Liver (tissue), 9 donors: ENCODE measurements around the gene TBX21. TPM values are rescaled to one million over a fixed set of nuclear protein-coding genes. Genes with fewer than 3 reads are reported as not detected.

Experiments
- DNase-seq: peaks from one replicate; pipeline ENCODE4 v3.0.0-alpha.2; 2017; ENCODE audit warnings: low spot score
- H3K27ac ChIP-seq, 2 donors: one replicate each; pipeline ENCODE4 v1.7.0; 2013; ENCODE audit warnings: inconsistent platforms in 2 of 2, low read length in 2 of 2, control low read depth in 1 of 2, low read depth in 1 of 2, mild to moderate bottlenecking in 1 of 2
- H3K27me3 ChIP-seq, 4 donors: one replicate each; pipeline versions ENCODE4 v1.6.1 to v1.7.0; 2013; ENCODE audit warnings: low read length in 3 of 4, inconsistent platforms in 1 of 4, mild to moderate bottlenecking in 1 of 4, moderate library complexity in 1 of 4; ENCODE audit not compliant: control insufficient read depth in 4 of 4, insufficient read depth in 4 of 4
- H3K36me3 ChIP-seq, 4 donors: one replicate each; pipeline versions ENCODE4 v1.6.1 to v1.7.0; 2013; ENCODE audit warnings: low read length in 3 of 4, mild to moderate bottlenecking in 3 of 4, low read depth in 1 of 4, moderate library complexity in 1 of 4; ENCODE audit not compliant: control insufficient read depth in 4 of 4, insufficient read depth in 3 of 4
- H3K4me1 ChIP-seq, 4 donors: one replicate each; pipeline versions ENCODE4 v1.6.1 to v1.7.0; 2013; ENCODE audit warnings: low read length in 3 of 4, mild to moderate bottlenecking in 3 of 4, moderate library complexity in 1 of 4; ENCODE audit not compliant: control insufficient read depth in 4 of 4, insufficient read depth in 4 of 4
- H3K4me3 ChIP-seq, 3 donors: one replicate each; pipeline versions ENCODE4 v1.6.1 to v1.7.0; 2013; ENCODE audit warnings: low read length in 3 of 3, control low read depth in 1 of 3, low read depth in 1 of 3, mild to moderate bottlenecking in 1 of 3
- H3K9ac ChIP-seq, 2 donors: one replicate each; pipeline ENCODE4 v1.7.0; 2013; ENCODE audit warnings: low read length in 2 of 2, mild to moderate bottlenecking in 2 of 2, moderate library complexity in 2 of 2, control low read depth in 1 of 2, low read depth in 1 of 2
- H3K9me3 ChIP-seq, 4 donors: one replicate each; pipeline versions ENCODE4 v1.6.1 to v1.7.0; 2013; ENCODE audit warnings: low read length in 3 of 4; ENCODE audit not compliant: control insufficient read depth in 4 of 4
- ATF3 ChIP-seq: IDR thresholded peaks from 2 replicates; pipeline ENCODE4 v1.6.1; 2016; ENCODE audit warnings: antibody characterized with exemption
- CTCF ChIP-seq: fragments of 150-350 bp; IDR thresholded peaks from 2 replicates; pipeline ENCODE4 v1.5.1; 2017; ENCODE audit warnings: improper control_type of control experiment, low read depth, low read length; ENCODE audit not compliant: missing input control
- EGR1 ChIP-seq, 2 donors: IDR thresholded peaks; 2 replicates each; pipeline ENCODE4 v1.6.1; 2016 to 2018; ENCODE audit warnings: antibody characterized with exemption in 2 of 2, low read depth in 2 of 2
- FOXA1 ChIP-seq: IDR thresholded peaks from 2 replicates; pipeline ENCODE4 v1.6.1; 2016; ENCODE audit warnings: antibody characterized with exemption
- FOXA2 ChIP-seq: IDR thresholded peaks from 2 replicates; pipeline ENCODE4 v1.6.1; 2016; ENCODE audit warnings: antibody characterized with exemption
- GABPA ChIP-seq, 2 donors: IDR thresholded peaks in 1 of 2; conservative IDR thresholded peaks in 1 of 2; 2 replicates each; pipeline ENCODE4 v1.6.1; 2016; ENCODE audit warnings: antibody characterized with exemption in 2 of 2, mild to moderate bottlenecking in 1 of 2, moderate library complexity in 1 of 2
- HNF4A ChIP-seq, 2 donors: conservative IDR thresholded peaks; 2 replicates each; pipeline ENCODE4 v1.6.1; 2016; ENCODE audit warnings: antibody characterized with exemption in 2 of 2, mild to moderate bottlenecking in 2 of 2
- HNF4G ChIP-seq: IDR thresholded peaks from 2 replicates; pipeline ENCODE4 v1.6.1; 2016; ENCODE audit warnings: antibody characterized with exemption
- JUND ChIP-seq, 2 donors: IDR thresholded peaks; 2 replicates each; pipeline ENCODE4 v1.6.1; 2016; ENCODE audit warnings: antibody characterized with exemption in 2 of 2
- MAX ChIP-seq: IDR thresholded peaks from 2 replicates; pipeline ENCODE4 v1.6.1; 2016; ENCODE audit warnings: antibody characterized with exemption
- NR2F2 ChIP-seq: IDR thresholded peaks from 2 replicates; pipeline ENCODE4 v1.6.1; 2016; ENCODE audit warnings: antibody characterized with exemption
- RAD21 ChIP-seq, 2 donors: IDR thresholded peaks; 2 replicates each; pipeline ENCODE4 v1.6.1; 2016; ENCODE audit warnings: antibody characterized with exemption in 2 of 2, mild to moderate bottlenecking in 2 of 2
- REST ChIP-seq: IDR thresholded peaks from 2 replicates; pipeline ENCODE4 v1.6.1; 2016; ENCODE audit warnings: antibody characterized with exemption, mild to moderate bottlenecking
- RXRA ChIP-seq, 2 donors: IDR thresholded peaks; 2 replicates each; pipeline ENCODE4 v1.6.1; 2017 to 2018; ENCODE audit warnings: antibody characterized with exemption in 2 of 2, mild to moderate bottlenecking in 1 of 2
- SP1 ChIP-seq: IDR thresholded peaks from 2 replicates; pipeline ENCODE4 v1.6.1; 2018; ENCODE audit warnings: antibody characterized with exemption, mild to moderate bottlenecking
- TAF1 ChIP-seq: conservative IDR thresholded peaks from 2 replicates; pipeline ENCODE4 v1.6.1; 2016; ENCODE audit warnings: antibody characterized with exemption, mild to moderate bottlenecking
- YY1 ChIP-seq: IDR thresholded peaks from 2 replicates; pipeline ENCODE4 v1.6.1; 2016; ENCODE audit warnings: antibody characterized with exemption, mild to moderate bottlenecking
- ZBTB33 ChIP-seq: IDR thresholded peaks from 2 replicates; pipeline ENCODE4 v1.6.1; 2016; ENCODE audit warnings: antibody characterized with exemption
- WGBS: extraction: QIAGEN DNeasy Blood & Tissue Kit; methylation state at CpG from one replicate; pipeline ENCODE4 v1.1.7; 2013; 5-methylcytosine and 5-hydroxymethylcytosine counted together
- polyA plus RNA-seq, 2 donors: library from polyadenylated mRNA; stranded (reverse) in 1 of 2; unstranded in 1 of 2; fragments of 200-250 nt in 1 of 2; fragments of >200 nt in 1 of 2; fragmentation: Nextera tagmentation in 1 of 2; extraction: Ambion mirVana in 1 of 2; gene quantifications; one replicate each; pipeline versions ENCODE4 v1.2.1 to v1.2.3, GENCODE V29; 2013 to 2015
- total RNA-seq, 2 donors: library from RNA; depleted of rRNA; stranded (reverse); fragments of >200 nt; gene quantifications; one replicate each; pipeline ENCODE4 v1.2.3, GENCODE V29; 2014
- donor health status: healthy.
- donor health status: healthy.
- donor health status: healthy.
- donor health status: healthy.
- donor health status: healthy.

TBX21 gene
- total and polyA plus RNA-seq, 4 donors: 0.19 to 0.59 (median 0.25) TPM; not detected in 1

GRCh38 chr17:47774987-47775580 lies 42.0 kb downstream of the TBX21 start:
- Histone ChIP-seq H3K9me3 (peaks cover 0 to 3% (median 1%) of the 10 kb centered on the region in 4 donors), H3K4me3 (no peak overlapping the region), H3K36me3 (no peaks in the 10 kb centered on the region), H3K27ac (no peak overlapping the region), H3K9ac (no peak overlapping the region), H3K27me3 (peaks cover 0 to 11% (median 7%) of the 10 kb centered on the region in 4 donors), H3K4me1 (no peaks in the 10 kb centered on the region)
- WGBS: 58% methylated on average over 1 of the region's 1 CpG
- no peak for DNase-seq
- TF ChIP-seq EGR1 (IDR thresholded peaks at IDR 0.05; ENCODE audit: low read depth in 2 of 2) (no peak), ATF3 (no peak), HNF4G (no peak), MAX (no peak), REST (no peak), FOXA2 (no peak), NR2F2 (no peak), FOXA1 (no peak), SP1 (no peak), TAF1 (no peak), JUND (IDR thresholded peaks at IDR 0.05) (no peak), YY1 (no peak), CTCF (no peak), ZBTB33 (no peak), HNF4A (conservative IDR thresholded peaks at IDR 0.05) (no peak), RAD21 (IDR thresholded peaks at IDR 0.05) (no peak), GABPA (IDR thresholded peaks at IDR 0.05 in 1 of 2, conservative IDR thresholded peaks at IDR 0.05 in 1 of 2) (no peak), RXRA (IDR thresholded peaks at IDR 0.05) (no peak)
